ENCODE measurements around the gene FPR2. TPM values are rescaled to one million over a fixed set of nuclear protein-coding genes. Genes with fewer than 3 reads are reported as not detected.
"Not testable (repeated sequence)": the region's sequence is repeated elsewhere in the genome, so short reads cannot be mapped to it uniquely, and the experiment has no call there.

Gene FPR2, protein sequence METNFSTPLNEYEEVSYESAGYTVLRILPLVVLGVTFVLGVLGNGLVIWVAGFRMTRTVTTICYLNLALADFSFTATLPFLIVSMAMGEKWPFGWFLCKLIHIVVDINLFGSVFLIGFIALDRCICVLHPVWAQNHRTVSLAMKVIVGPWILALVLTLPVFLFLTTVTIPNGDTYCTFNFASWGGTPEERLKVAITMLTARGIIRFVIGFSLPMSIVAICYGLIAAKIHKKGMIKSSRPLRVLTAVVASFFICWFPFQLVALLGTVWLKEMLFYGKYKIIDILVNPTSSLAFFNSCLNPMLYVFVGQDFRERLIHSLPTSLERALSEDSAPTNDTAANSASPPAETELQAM
- 0.15 TPM for polyA plus RNA-seq (ENCODE audit: insufficient read length)
- long read RNA-seq, donor 1: 0 reads
- long read RNA-seq, donor 2: 0 reads
- long read RNA-seq, donor 3: 0 reads
- long read RNA-seq, donor 4: 0 reads
- long read RNA-seq, donor 5: 0 reads
- long read RNA-seq, donor 6: 0 reads
- long read RNA-seq, donor 7: 0 reads
- long read RNA-seq, donor 8: 0 reads

DNA sequence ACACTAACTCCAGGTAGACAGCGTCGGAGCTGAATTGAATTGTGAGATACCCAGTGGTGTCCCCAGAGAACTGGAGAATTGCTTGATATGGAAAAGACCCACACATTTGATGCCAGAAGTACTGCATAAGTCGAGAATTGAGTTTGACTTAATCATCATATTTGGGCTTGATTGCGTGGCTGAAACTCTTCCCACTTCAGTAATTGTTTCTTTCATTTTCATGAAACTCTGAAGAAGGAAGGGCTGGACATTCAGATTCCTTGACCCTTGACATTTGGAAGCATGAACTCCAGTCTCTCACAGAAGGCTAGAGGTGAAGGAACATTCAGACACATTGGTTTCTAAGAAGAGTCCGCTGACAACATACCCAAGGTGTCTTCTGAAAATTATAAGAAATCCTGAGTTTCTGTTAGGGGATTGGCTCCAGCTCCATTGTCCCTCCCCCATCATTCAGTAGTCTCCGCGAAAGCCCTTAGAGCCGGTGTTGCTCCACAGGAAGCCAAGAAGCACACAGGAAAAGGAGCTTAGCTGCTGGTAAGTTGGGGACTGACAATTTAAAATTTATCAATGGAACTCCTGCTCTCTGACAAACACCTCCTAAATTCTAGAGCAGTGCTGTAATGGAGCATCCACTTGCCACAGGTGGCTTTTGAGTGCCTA, at the start of gene FPR2:
Gene FPR2 (plus strand): TSS at position 484 of the 660 bp plus-strand sequence. CDS start 7,479 bp downstream, outside the sequence.
- DNase-seq: no peak

DNA sequence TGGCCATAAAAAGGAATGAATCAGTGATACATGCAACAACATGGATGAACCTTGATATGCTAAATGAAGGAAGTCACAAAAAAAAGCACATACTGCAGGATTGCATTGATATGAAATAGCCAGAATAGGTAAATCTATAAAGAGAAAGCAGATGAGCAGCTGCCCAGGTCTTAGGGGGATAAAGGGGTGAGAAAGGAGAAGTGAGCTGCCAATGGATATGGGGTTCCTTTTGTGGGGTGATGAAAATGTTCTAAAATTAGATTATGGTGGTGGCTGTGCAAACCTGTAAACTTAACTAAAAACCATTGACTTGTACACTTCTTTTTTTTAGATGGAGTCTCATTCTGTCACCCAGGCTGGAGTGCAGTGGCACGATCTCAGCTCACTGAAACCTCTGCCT, 49.3 kb upstream of the FPR2 start:
- DNase-seq: no peak

DNA sequence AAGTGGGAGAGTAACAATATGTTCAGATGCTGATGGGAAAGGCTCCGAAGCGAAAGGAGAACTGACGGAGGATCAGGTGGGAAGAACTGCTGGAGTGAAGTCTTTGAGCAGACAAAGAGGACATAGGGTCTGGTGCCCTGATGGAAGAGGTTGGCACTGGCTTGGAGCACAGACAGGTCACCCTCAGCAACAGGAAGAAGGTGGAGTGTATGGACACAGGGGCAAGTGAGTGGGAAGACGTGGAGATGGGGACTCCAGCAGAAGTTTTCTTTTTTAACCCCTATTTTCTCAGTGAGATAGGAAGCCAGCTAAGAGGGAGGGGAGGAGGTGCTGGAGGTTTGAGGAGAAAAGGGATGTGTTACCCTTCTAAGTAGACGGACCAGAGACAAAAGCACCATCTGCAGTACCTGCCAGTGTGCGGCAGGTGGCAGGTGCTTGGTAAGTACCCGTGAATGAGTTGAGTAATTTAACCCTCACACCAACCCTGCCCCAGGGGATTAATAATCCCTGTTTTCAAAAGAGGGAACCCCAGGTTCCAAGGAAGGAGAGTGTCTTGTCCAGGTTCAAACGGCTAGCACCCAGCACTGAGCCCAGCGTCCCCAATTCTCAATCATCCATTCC, 48.4 kb upstream of the FPR2 start:
- peak; percentile 29 for DNase-seq

DNA sequence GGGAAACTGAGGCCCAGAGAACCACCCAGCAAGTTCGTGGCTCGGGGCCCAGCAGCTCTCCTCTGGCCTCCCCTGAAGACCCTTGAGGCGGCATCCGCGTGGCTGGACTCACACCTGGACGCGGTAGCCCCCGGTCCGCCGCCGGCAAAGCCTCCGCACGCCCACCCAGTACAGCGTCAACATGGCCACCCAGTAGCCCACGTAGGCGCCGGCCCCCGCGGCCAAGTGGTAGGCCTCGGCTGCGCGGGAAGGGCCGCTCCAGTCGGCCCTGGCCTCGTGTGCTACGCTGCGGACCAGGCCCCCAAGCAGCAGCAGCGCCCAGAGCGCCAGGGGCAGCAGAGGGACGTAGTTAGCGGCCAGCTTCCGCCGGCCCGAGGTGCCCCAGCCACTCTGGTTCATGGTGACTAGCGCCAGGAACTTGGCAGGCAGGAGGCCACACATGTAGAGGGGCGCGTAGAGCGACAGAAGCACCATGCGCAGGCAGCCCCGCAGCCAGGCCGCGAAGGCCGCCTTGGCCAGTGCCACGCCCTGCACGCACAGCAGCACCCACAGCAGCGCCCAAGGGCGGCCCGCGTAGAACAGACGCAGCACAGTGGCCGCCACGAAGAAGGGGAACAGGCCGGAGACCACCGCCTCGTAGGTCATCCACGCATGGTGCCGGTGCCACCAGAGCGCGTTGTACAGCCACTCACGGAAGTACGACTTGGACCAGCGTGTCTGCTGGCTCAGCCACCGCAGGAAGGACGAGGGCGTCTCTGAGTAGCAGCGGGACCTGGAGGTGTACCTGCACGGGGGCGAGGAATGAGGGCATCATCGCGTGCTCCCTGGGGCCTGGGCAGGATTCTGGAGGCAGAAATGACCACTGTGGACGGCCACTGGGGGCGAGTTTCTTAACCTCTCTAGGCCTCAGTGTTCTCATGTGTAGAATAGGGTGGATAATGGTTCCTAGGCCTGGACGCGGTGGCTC, 47.4 kb upstream of the FPR2 start:
- no peak for DNase-seq

DNA sequence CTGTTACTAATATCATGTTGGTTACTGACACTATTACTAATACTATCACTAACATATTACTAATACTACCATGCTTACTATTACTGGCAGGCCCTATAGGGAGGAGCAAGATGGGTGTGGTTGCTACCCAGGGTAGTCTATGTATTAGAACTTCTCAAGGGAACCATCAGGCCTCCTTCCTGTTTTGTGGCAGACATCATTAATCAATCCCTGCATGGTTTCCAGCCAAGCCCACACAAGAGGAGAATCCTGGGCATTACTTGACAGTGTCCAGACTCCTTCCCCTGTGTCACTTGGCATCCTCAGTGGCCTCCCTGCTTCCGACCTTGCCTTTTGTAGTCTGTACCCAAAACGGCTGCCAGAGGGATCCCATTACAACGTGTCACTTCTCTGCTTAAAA, 46.1 kb upstream of the FPR2 start:
- DNase-seq: no peak

DNA sequence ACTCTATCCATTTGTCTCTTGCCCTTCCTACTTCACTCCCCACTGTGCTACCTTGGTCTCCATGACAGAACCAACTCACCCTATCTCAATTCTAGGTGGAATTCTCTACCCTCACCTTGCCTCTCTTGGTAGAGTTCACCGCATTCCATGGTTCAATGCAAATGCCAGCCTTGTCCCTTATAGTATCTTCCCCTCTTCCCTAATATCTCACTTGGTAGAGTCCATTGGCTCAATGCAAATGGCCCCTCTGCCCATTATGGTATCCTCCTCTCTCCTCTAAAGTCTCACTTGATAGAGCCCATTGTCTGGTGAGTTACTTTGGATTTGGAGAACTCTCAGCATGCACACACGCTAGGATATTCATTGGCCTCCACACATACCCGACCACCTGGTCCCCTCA, 45.1 kb upstream of the FPR2 start:
- DNase-seq: no peak

DNA sequence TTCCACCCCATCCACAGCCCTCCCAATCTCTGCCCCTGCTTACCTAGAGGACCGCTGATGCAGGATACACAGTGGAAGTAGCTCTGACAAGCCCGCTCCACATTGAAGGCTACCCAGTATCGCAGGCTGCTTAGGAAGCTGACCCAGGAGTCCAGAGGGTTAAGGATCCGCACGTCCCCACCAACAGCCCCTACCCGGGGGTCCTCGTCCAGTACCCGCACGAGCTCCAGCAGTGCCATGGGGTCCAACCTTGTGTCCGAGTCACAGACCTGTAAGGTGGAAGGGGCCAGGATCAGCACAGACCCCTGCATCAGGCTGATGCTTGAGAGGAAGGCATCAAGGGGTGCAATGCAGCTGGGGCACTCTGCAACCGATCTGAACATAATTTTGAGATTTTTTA, 44.1 kb upstream of the FPR2 start:
- no peak for DNase-seq

DNA sequence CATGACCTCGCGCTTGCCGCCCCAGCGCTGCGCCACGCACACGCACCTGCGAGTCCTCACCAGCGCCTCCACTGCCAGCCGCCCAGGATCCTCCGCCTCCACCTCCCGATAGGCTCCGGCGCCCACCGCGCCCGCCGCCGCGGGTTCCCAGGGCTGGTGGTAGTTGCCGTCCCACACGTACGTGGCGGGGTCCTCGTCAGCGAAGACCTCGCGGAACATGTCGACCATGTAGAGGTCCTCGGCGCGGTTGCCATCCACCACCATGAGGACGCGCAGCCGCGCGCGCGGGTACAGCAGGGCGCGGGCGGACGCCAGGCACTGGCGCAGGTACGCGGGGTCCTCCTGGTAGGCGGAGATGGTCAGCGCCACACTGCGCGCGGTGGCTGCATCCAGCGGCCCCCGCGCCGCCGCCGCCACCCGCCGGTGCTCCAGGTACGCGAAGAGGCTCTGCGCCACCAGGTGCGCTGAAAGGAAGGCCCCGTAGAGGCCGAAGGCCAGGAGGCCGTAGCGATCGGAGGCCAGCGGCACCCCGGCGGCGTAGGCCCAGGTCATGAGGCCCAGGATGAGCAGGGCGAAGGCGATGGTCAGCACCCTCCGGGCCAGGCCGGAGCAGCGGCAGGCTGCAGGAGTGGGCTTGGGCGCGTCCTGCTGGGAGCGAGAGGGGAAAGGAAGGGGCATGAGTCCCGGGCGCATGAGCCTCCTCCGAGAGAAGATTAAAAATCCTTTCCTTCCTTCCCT, 41.6 kb upstream of the FPR2 start:
- no peak for DNase-seq

DNA sequence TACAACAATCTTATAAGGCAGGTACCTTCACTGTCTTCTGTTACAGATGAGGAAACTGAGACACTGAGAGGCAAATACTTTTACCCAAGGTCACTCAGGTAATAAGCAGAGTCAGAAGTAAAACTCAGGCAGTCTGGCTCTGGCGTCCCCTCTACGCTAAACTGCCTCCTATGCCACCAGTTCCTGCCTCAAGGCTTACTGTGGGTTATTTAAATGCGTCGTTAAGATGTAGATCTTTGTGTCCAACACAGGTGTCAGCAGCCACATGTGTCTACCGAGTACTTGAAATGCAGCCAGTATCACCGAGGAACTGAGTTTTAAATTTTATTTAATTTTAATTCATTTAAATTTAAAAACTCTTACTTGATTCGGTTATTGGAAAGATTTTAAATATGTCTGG, 39.1 kb upstream of the FPR2 start:
- no peak for DNase-seq

DNA sequence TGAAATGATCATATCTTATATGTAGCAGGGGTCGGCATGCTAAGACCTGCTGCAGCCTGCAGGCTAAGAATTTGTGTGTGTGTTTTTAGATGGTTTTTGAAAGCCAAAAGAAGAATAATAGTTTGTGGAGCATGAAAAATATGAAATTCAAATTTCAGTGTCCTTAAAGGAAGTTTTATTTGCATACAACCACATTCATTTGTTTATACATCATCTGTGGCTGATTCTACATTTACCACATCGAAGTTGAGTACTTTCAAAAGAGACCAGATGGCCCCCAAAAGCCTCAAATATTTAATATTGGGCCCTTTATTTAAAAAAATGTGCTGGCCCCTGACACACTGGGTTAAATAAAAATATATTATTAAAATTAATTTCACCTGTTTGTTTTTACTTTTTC, 38.5 kb upstream of the FPR2 start:
- no peak for DNase-seq

DNA sequence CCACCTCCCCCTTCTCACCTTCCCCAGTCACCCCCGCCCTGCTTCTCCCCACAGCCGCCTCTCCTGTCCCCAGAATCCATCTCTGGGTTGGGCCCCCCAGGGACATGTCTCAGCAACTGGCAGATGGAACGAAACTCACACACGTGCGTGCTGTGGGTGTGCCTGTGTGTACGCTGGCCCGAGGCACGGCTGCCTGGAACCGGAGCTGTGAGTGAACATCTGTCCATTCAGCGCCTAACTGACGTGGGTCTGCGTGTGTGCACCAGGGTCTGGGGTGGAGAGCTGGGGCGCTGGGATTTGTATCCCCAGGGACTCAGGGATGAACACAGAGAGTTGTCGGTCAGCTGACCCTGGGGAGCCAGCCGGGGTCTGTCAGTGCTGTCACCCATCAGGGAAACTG, 36.4 kb upstream of the FPR2 start:
- no peak for DNase-seq

DNA sequence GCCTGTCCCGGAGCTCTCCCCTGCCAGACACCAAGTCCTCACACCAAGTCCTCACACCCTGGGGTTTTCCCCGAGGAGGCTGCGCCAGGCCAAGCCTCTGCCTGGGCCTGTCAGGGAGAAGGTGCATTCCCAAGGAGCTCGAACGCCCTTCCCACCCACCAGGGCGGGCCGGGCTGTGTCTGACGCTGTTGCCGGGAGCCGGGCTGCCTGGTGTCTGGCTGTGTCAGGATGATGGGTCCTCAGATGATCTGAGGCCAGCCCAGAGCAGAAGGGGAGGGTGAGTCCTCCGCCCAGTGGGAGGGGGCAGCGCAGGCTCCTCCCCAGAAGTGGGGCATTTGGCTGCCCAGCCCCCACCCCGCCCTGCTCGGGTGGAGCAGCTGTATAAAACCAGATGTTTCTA, 34.9 kb upstream of the FPR2 start:
- DNase-seq: no peak

DNA sequence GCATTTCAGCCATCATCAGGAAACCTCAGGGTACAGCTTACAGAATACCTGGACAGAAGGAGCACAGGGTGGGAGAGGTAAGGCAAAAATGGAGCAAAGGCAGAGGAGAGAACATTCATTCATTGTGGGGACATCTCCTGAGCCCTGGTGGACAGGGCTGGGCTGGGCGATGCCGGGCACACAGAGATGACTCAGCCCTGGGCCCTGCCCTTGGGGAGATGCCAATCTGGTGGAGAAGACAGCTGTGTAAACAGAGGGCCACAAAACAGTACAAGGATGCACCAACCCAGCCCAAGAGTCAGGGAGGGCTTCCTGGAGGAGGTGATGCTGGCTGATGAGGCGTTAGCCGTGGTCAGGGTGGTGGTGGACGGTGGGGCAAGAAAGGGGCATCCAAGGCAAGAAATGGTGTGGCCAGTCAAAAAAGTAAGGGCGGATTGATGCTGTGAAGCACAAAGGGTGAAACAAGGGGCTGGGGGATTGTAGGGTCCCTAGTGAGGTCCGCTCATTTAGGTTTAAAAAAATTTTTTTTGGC, 33.6 kb upstream of the FPR2 start:
- no peak for DNase-seq

DNA sequence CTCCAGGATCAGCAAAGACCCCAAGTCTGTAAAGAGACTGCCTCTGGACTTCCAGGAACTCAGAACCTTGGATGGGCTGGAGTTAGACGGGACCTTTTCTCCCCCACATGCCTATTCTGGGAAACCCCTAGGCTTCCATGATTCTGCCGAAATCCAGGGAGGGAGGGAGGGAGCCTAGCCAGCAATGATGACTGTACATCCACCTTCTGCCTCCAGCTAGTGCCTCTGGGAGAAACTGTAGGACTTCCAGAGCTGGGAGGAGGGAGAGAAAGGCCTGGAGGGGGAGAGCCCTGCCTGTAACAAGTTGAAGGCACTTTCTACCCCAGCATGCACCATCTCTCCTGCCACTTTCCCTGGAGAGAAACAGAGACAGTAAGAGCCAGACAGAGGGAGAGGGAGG, 31.2 kb upstream of the FPR2 start:
- DNase-seq: no peak

DNA sequence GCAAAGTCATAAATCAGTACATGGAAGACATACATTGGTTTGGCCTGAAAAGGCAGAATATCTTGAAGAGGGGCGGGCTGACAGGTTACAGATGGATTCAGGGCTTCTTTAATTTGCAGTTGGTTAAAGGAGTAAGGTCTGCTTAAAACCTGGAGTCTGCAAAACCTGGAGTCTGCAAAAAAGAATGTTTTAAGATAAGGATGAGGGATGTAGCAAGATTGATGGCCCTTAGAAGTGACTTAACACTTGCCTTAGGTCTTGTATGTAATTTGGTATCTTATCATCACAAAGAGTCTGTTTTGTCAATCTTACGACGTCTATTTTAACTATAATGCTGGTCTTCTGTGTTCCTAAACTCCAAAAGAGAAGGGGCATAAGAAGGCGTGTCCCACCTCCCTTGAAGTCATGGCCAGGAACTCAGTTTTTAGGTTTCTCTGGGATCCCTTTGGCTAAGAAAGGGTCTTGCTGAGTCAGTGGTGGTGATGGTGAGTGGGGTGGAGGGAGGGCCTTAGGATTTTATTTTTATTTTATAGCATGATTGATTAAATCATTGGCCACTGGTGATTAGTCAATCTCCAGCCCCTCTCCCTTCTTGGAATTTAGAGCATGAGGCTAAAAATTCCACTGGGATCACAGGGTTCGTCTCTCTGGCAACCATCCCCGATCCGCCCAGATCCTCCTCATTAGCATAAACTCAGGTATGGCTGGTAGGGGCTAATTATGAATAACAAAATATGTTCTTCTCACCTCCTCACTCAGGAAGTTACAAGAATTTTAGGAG, 27.0 kb upstream of the FPR2 start:
- no peak for DNase-seq

DNA sequence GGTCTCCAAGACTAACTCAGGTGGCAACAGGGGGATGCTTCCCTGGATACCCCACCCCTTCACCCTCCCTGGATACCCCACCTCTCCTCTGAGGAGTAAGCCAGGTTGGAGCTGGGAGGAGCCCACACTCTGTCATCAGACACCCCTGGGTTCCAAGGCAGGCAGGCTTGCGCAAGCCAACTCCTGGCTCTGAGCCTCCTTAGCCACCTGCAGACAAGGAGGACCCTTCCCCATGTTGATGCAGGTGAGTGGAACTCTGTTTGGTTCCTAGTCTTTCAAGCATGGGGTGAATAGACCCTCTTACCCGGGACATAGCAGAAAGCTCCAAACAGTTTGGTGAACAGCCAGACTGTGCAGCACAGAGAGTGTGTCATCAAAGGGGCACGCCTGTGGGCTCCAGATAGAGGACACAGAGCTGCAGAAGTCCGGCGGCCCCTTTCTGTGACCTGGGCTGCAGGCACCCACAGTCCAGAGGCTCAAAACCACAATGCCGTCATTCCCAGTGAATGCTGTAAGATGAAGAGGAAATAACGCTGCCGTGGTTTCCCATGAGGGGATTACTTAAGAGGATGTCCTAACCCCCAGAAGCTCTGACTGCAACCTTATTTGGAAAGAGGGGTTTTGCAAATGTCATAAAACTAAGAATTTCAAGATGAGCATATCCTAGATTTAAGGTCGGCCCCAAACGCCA, 25.1 kb upstream of the FPR2 start:
- DNase-seq: no peak

DNA sequence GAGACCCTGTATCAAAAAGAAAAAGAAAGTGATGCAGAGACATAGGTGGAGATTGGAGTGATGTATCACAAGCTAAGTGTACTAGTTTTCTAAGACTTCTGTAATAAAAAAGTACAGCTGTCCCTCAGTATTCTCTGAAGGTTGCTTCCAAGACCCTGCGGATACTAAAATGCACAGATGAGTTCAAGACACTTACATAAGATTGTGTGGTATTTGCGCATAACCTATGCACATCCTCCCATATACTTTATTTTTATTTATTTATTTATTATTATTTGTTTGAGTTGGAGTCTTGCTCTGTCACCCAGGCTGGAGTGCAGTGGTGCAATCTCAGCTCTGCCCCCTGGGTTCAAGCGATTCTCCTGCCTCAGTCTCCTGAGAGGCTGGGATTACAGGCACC, 23.6 kb upstream of the FPR2 start:
- no peak for DNase-seq

DNA sequence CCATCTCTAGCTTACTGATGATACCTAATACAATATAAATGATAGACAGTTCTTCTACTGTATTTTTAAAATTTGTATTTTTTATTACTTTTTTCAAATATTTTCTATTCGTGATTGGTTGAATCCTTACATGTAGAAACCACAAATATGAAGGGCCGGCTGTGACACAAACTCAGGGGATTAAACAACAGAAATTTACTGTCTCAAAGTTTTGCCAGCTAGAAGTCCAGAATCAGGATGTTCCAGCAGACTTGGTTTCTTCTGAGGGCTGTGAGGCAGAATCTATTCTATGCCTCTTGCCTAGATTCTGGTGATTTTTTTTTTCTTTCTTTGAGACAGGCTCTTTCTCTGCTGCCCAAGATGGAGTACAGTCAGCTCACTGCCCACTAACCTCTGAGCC, 23.1 kb upstream of the FPR2 start:
- no peak for DNase-seq

DNA sequence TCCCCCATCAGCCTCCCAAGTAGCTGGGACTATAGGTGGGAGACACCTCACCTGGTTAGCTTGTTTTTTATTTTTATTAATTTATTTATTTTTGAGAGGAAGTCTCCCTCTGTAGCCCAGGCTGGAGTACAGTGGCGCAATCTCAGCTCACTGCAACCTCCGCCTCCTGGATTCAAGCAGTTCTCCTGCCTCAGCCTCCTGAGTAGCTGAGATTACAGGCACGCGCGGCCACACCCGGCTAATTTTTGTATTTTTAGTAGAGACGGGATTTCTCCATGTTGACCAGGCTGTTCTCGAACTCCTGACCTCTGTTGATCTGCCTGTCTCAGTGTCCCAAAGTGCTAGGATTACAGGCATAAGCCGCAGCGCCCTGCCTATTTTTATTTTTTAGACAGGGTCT, 22.5 kb upstream of the FPR2 start:
- not testable (repeated sequence) for DNase-seq

All from left kidney (tissue), 8 donors.